HEK293 (cell line): ENCODE measurements around the gene SLC25A1.

Experiments used
- CTCF ChIA-PET: fragments of 350-600 bp; formaldehyde crosslinking; extraction: SDS; loops from one replicate; lab custom pipeline; 2021; ENCODE audit warnings: antibody characterized with exemption; lab: Yijun Ruan, JAX
- POLR2A ChIA-PET: fragments of 300-600 bp; formaldehyde crosslinking; extraction: SDS; loops from one replicate; lab custom pipeline; 2020; ENCODE audit warnings: antibody characterized with exemption, inconsistent platforms; lab: Yijun Ruan, JAX
- H3K27ac ChIP-seq: fragments of 200-500 bp; sonication (Bioruptor generic); 2 replicates; pipeline ENCODE4 v1.5.1; 2014; ENCODE audit warnings: low read depth, low read length, control low read depth, inconsistent platforms; ENCODE audit errors: extremely low read depth
- H3K36me3 ChIP-seq, 2 experiments: fragments of 200-500 bp in 1 of 2; sonication (Bioruptor generic) in 1 of 2; 1 replicate in 1 of 2; 2 replicates in 1 of 2; pipeline ENCODE4 v1.5.1; 2014 to 2017; ENCODE audit warnings: inconsistent platforms in 2 of 2, low read length in 2 of 2; ENCODE audit not compliant: control insufficient read depth in 2 of 2, insufficient read depth in 1 of 2
- H3K4me1 ChIP-seq: fragments of 200-500 bp; sonication (Bioruptor generic); 2 replicates; pipeline ENCODE4 v1.5.1; 2014; ENCODE audit warnings: mild to moderate bottlenecking, low read length, inconsistent platforms; ENCODE audit not compliant: control insufficient read depth, insufficient read depth
- H3K4me3 ChIP-seq: 2 replicates; pipeline ENCODE4 v1.5.1; 2011; ENCODE audit warnings: low read depth, mild to moderate bottlenecking, control low read depth, low read length, moderate library complexity
- H3K9me3 ChIP-seq: fragments of 200-500 bp; sonication (Bioruptor generic); 2 replicates; pipeline ENCODE4 v1.5.1; 2014; ENCODE audit warnings: low read depth, low read length, inconsistent platforms; ENCODE audit not compliant: control insufficient read depth, insufficient read depth
- BCL11B ChIP-seq: fragments of 450-650 bp; formaldehyde crosslinking; IDR thresholded peaks from 2 replicates; pipeline ENCODE4 v1.5.1; 2016; ENCODE audit warnings: low read depth, missing biosample characterization, missing genetic modification characterization
- GLIS1 ChIP-seq: fragments of 450-650 bp; formaldehyde crosslinking; IDR thresholded peaks from 2 replicates; pipeline ENCODE4 v1.5.1; 2016; ENCODE audit warnings: missing biosample characterization, missing genetic modification characterization
- MZF1 ChIP-seq: fragments of 450-650 bp; formaldehyde crosslinking; IDR thresholded peaks from 2 replicates; pipeline ENCODE4 v1.5.1; 2017; ENCODE audit warnings: missing biosample characterization, missing genetic modification characterization, borderline replicate concordance
- PRDM1 ChIP-seq: fragments of 450-650 bp; formaldehyde crosslinking; IDR thresholded peaks from 2 replicates; pipeline ENCODE4; 2016; ENCODE audit warnings: missing biosample characterization, missing genetic modification characterization
- ZBTB21 ChIP-seq: fragments of 450-650 bp; formaldehyde crosslinking; IDR thresholded peaks from 2 replicates; pipeline ENCODE4 v1.5.1; 2017; ENCODE audit warnings: missing biosample characterization, missing genetic modification characterization
- ZBTB48 ChIP-seq: fragments of 450-650 bp; formaldehyde crosslinking; IDR thresholded peaks from 2 replicates; pipeline ENCODE4 v1.5.1; 2016; ENCODE audit warnings: missing biosample characterization, missing genetic modification characterization
- ZBTB8A ChIP-seq: fragments of 450-650 bp; formaldehyde crosslinking; IDR thresholded peaks from 2 replicates; pipeline ENCODE4 v1.5.1; 2016; ENCODE audit warnings: missing biosample characterization, missing genetic modification characterization
- ZEB2 ChIP-seq: fragments of 450-650 bp; formaldehyde crosslinking; IDR thresholded peaks from 2 replicates; pipeline ENCODE4 v1.5.1; 2016; ENCODE audit warnings: missing biosample characterization, missing genetic modification characterization
- ZFP37 ChIP-seq: fragments of 450-650 bp; formaldehyde crosslinking; IDR thresholded peaks from 2 replicates; pipeline ENCODE4 v1.5.1; 2016; ENCODE audit warnings: missing biosample characterization, missing genetic modification characterization
- ZFP41 ChIP-seq: fragments of 450-650 bp; formaldehyde crosslinking; IDR thresholded peaks from 2 replicates; pipeline ENCODE4 v1.5.1; 2016; ENCODE audit warnings: missing biosample characterization, missing genetic modification characterization, borderline replicate concordance
- ZIC2 ChIP-seq: fragments of 450-650 bp; formaldehyde crosslinking; IDR thresholded peaks from 2 replicates; pipeline ENCODE4 v1.5.1; 2016; ENCODE audit warnings: missing biosample characterization, missing genetic modification characterization
- ZNF157 ChIP-seq: fragments of 450-650 bp; formaldehyde crosslinking; IDR thresholded peaks from 2 replicates; pipeline ENCODE4 v1.5.1; 2016; ENCODE audit warnings: missing biosample characterization, missing genetic modification characterization
- ZNF561 ChIP-seq: fragments of 450-650 bp; IDR thresholded peaks from 2 replicates; pipeline ENCODE4 v1.5.1; 2018; ENCODE audit warnings: missing biosample characterization, missing genetic modification characterization, borderline replicate concordance
- ZNF571 ChIP-seq: fragments of 450-650 bp; formaldehyde crosslinking; IDR thresholded peaks from 2 replicates; pipeline ENCODE4 v1.5.0; 2017; ENCODE audit warnings: missing biosample characterization, missing genetic modification characterization
- ZNF585B ChIP-seq: fragments of 450-650 bp; formaldehyde crosslinking; IDR thresholded peaks from 2 replicates; pipeline ENCODE4 v1.5.1; 2016; ENCODE audit warnings: missing biosample characterization, missing genetic modification characterization
- ZNF792 ChIP-seq: fragments of 450-650 bp; formaldehyde crosslinking; IDR thresholded peaks from 2 replicates; pipeline ENCODE4 v1.5.1; 2016; ENCODE audit warnings: missing biosample characterization, missing genetic modification characterization
- TF ChIP-seq, protein P1 (sequence below): fragments of 450-650 bp; formaldehyde crosslinking; IDR thresholded peaks from 2 replicates; pipeline ENCODE4 v1.5.1; 2016; ENCODE audit warnings: missing biosample characterization, missing genetic modification characterization
- TF ChIP-seq, protein P2 (sequence below): fragments of 450-650 bp; formaldehyde crosslinking; IDR thresholded peaks from 2 replicates; pipeline ENCODE4 v1.5.1; 2017; ENCODE audit warnings: missing biosample characterization, missing genetic modification characterization
- TF ChIP-seq, protein P3 (sequence below): fragments of 450-650 bp; formaldehyde crosslinking; IDR thresholded peaks from 2 replicates; pipeline ENCODE4 v1.5.1; 2016; ENCODE audit warnings: missing biosample characterization, missing genetic modification characterization, low read depth
- TF ChIP-seq, protein P4 (sequence below): fragments of 450-650 bp; formaldehyde crosslinking; IDR thresholded peaks from 2 replicates; pipeline ENCODE4 v1.5.1; 2016; ENCODE audit warnings: missing biosample characterization, missing genetic modification characterization
- TF ChIP-seq, protein P5 (sequence below): fragments of 450-650 bp; formaldehyde crosslinking; IDR thresholded peaks from 2 replicates; pipeline ENCODE4 v1.5.1; 2016; ENCODE audit warnings: missing biosample characterization, missing genetic modification characterization
- TF ChIP-seq, protein P6 (sequence below): fragments of 450-650 bp; formaldehyde crosslinking; IDR thresholded peaks from 2 replicates; pipeline ENCODE4 v1.5.1; 2016; ENCODE audit warnings: missing biosample characterization, missing genetic modification characterization, borderline replicate concordance

SLC25A1 gene

DNA sequence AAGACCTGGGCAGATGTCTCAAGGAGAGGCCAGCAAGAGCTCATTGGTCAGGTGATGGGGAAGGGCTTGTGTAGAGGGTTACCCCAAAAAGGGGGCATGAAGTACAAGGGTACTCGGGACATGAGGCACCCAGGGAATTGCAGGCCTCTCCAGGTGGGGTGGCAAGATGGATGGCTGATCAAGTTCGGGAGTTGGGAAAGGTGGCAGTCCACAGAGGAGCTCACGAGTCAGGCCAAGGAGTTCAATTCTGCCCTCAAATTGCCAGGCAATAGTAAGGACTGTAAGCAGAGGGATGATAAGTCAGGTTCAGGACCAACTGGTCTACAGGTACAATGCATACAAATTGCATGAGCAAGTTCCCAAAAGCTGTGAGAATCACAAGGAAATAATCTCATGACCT lies 42.3 kb upstream of the SLC25A1 start:
- H3K4me3 ChIP-seq = no peak overlapping the region
- H3K36me3 ChIP-seq = peaks cover 0 to 67% of the 10 kb centered on the region in 2 experiments; a peak in 1 of 3 replicates
- no peak overlapping the region for H3K27ac ChIP-seq
- peaks cover 4% of the 10 kb centered on the region; the same call in 1 of the 2 replicates for H3K4me1 ChIP-seq
- ChIA-PET CTCF (interaction anchor here (0.7 to 1.2 kb wide), 2 partner anchors 77 to 268 kb away, joined by 3 read pairs; partner anchors contain the start of gene ESS2), POLR2A (no interaction called here)
- TF ChIP-seq ZNF561 (tag by site-specific recombination) (no peak), PRDM1 (tag by site-specific recombination) (no peak), BCL11B (tag by site-specific recombination) (no peak), ZFP41 (tag by site-specific recombination) (no peak), GLIS1 (tag by site-specific recombination) (no peak), ZEB2 (tag by site-specific recombination) (no peak), ZBTB8A (no peak)
- TF ChIP-seq, protein P1, sequence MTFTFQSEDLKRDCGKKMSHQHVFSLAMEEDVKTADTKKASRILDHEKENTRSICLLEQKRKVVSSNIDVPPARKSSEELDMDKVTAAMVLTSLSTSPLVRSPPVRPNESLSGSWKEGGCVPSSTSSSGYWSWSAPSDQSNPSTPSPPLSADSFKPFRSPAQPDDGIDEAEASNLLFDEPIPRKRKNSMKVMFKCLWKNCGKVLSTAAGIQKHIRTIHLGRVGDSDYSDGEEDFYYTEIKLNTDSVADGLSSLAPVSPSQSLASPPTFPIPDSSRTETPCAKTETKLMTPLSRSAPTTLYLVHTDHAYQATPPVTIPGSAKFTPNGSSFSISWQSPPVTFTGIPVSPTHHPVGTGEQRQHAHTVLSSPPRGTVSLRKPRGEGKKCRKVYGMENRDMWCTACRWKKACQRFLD (tag by site-specific recombination) = no peak
- TF ChIP-seq, protein P2, sequence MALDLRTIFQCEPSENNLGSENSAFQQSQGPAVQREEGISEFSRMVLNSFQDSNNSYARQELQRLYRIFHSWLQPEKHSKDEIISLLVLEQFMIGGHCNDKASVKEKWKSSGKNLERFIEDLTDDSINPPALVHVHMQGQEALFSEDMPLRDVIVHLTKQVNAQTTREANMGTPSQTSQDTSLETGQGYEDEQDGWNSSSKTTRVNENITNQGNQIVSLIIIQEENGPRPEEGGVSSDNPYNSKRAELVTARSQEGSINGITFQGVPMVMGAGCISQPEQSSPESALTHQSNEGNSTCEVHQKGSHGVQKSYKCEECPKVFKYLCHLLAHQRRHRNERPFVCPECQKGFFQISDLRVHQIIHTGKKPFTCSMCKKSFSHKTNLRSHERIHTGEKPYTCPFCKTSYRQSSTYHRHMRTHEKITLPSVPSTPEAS (tag by site-specific recombination) = no peak
- TF ChIP-seq, protein P3, sequence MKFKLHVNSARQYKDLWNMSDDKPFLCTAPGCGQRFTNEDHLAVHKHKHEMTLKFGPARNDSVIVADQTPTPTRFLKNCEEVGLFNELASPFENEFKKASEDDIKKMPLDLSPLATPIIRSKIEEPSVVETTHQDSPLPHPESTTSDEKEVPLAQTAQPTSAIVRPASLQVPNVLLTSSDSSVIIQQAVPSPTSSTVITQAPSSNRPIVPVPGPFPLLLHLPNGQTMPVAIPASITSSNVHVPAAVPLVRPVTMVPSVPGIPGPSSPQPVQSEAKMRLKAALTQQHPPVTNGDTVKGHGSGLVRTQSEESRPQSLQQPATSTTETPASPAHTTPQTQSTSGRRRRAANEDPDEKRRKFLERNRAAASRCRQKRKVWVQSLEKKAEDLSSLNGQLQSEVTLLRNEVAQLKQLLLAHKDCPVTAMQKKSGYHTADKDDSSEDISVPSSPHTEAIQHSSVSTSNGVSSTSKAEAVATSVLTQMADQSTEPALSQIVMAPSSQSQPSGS (tag by site-specific recombination) = no peak
- H3K9me3 ChIP-seq = no peaks in the 10 kb centered on the region

DNA sequence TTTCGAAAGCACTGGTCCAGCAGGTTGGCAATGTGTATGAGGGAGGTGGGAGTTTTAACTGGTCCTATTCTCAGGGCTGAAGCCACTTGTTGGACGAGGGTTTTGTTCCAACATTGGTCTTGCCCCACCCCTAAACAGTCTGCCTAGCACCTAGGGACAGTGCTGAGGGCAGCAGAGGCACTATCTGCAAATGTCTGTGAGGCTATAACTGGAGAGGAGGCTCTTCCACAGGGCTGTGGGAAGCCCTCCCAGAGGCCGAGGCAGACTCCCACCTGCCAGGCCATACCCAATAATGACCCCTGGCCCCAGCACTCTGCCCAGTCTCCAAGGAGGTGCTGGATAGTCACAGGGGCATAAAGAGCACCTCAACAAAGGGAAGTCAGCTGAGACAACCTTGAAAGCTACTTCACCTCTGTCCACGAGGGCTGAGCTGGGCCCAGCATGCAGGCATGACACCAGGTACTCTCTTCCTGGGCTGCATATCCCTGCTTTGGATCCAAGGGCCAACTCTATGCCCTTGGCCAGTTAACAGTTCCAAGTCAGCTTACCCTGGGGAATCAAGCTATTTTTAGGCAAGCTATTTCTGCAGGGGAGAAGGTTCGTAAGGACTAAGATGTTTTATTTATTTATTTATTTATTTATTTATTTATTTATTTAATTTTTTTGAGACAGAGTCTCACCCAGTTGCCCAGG lies 40.2 kb upstream of the SLC25A1 start:
- Histone ChIP-seq H3K27ac (peak overlapping the region; percentile 35; the same call in 1 of the 2 replicates), H3K36me3 (peaks cover 0 to 59% of the 10 kb centered on the region in 2 experiments; a peak in 1 of 3 replicates), H3K9me3 (no peaks in the 10 kb centered on the region), H3K4me1 (peaks cover 4% of the 10 kb centered on the region; the same call in 1 of the 2 replicates), H3K4me3 (no peak overlapping the region)
- ChIA-PET POLR2A (interaction anchor here (1.3 kb wide), 1 partner anchor 40 kb away, joined by 6 read pairs; the partner anchor contains the start of gene SLC25A1), CTCF (interaction anchor here (0.9 to 1.3 kb wide), 2 partner anchors 177 to 411 kb away, joined by 3 to 5 read pairs; no protein-coding TSS in a partner anchor)
- TF ChIP-seq ZNF585B (tag by site-specific recombination) (no peak), ZNF157 (tag by site-specific recombination) (no peak), ZBTB48 (tag by site-specific recombination) (no peak), ZNF561 (tag by site-specific recombination) (no peak), ZBTB21 (tag by site-specific recombination) (peak; percentile 71), ZIC2 (no peak), MZF1 (tag by site-specific recombination) (peak; percentile 72; the same call in 1 of the 2 replicates), ZFP37 (tag by site-specific recombination) (peak; percentile 91), ZNF571 (no peak), ZNF792 (tag by site-specific recombination) (no peak)
- TF ChIP-seq, protein P4, sequence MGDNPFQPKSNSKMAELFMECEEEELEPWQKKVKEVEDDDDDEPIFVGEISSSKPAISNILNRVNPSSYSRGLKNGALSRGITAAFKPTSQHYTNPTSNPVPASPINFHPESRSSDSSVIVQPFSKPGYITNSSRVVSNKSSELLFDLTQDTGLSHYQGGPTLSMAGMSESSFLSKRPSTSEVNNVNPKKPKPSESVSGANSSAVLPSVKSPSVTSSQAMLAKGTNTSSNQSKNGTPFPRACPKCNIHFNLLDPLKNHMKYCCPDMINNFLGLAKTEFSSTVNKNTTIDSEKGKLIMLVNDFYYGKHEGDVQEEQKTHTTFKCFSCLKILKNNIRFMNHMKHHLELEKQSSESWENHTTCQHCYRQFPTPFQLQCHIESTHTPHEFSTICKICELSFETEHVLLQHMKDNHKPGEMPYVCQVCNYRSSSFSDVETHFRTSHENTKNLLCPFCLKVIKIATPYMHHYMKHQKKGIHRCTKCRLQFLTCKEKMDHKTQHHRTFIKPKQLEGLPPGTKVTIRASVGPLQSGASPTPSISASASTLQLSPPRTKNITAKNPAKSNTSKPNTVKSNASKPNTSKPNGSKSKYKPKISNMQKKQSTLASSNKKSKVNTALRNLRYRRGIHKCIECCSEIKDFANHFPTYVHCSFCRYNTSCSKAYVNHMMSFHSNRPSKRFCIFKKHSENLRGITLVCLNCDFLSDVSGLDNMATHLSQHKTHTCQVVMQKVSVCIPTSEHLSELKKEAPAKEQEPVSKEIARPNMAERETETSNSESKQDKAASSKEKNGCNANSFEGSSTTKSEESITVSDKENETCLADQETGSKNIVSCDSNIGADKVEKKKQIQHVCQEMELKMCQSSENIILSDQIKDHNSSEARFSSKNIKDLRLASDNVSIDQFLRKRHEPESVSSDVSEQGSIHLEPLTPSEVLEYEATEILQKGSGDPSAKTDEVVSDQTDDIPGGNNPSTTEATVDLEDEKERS = no peak
- TF ChIP-seq, protein P5, sequence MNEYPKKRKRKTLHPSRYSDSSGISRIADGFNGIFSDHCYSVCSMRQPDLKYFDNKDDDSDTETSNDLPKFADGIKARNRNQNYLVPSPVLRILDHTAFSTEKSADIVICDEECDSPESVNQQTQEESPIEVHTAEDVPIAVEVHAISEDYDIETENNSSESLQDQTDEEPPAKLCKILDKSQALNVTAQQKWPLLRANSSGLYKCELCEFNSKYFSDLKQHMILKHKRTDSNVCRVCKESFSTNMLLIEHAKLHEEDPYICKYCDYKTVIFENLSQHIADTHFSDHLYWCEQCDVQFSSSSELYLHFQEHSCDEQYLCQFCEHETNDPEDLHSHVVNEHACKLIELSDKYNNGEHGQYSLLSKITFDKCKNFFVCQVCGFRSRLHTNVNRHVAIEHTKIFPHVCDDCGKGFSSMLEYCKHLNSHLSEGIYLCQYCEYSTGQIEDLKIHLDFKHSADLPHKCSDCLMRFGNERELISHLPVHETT = 0 out of 2 replicates have a peak, but pooled peaks have one; percentile 74
- TF ChIP-seq, protein P6, sequence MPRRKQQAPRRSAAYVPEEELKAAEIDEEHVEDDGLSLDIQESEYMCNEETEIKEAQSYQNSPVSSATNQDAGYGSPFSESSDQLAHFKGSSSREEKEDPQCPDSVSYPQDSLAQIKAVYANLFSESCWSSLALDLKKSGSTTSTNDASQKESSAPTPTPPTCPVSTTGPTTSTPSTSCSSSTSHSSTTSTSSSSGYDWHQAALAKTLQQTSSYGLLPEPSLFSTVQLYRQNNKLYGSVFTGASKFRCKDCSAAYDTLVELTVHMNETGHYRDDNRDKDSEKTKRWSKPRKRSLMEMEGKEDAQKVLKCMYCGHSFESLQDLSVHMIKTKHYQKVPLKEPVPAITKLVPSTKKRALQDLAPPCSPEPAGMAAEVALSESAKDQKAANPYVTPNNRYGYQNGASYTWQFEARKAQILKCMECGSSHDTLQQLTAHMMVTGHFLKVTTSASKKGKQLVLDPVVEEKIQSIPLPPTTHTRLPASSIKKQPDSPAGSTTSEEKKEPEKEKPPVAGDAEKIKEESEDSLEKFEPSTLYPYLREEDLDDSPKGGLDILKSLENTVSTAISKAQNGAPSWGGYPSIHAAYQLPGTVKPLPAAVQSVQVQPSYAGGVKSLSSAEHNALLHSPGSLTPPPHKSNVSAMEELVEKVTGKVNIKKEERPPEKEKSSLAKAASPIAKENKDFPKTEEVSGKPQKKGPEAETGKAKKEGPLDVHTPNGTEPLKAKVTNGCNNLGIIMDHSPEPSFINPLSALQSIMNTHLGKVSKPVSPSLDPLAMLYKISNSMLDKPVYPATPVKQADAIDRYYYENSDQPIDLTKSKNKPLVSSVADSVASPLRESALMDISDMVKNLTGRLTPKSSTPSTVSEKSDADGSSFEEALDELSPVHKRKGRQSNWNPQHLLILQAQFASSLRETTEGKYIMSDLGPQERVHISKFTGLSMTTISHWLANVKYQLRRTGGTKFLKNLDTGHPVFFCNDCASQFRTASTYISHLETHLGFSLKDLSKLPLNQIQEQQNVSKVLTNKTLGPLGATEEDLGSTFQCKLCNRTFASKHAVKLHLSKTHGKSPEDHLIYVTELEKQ (tag by site-specific recombination) = peak; percentile 57; the same call in 1 of the 2 replicates
